Endothelial cell of umbilical vein (primary cell): Measurements from ENCODE around the gene HDAC8.

Experiments
- EZH2 ChIP-seq: IDR thresholded peaks from 2 replicates; pipeline ENCODE4 v1.6.1; 2012; ENCODE audit warnings: borderline replicate concordance, low read depth, mild to moderate bottlenecking, moderate library complexity, low read length, inconsistent platforms; ENCODE audit not compliant: severe bottlenecking
- POLR2A ChIP-seq: IDR thresholded peaks from 2 replicates; pipeline ENCODE4 v1.6.1; 2012; ENCODE audit warnings: low read depth, mild to moderate bottlenecking, control low read depth, low read length
- POLR2AphosphoS5 ChIP-seq: IDR thresholded peaks from 2 replicates; pipeline ENCODE4 v1.6.1; 2012; ENCODE audit warnings: low read depth, mild to moderate bottlenecking, control low read depth, low read length, moderate library complexity; ENCODE audit not compliant: insufficient read depth

DNA sequence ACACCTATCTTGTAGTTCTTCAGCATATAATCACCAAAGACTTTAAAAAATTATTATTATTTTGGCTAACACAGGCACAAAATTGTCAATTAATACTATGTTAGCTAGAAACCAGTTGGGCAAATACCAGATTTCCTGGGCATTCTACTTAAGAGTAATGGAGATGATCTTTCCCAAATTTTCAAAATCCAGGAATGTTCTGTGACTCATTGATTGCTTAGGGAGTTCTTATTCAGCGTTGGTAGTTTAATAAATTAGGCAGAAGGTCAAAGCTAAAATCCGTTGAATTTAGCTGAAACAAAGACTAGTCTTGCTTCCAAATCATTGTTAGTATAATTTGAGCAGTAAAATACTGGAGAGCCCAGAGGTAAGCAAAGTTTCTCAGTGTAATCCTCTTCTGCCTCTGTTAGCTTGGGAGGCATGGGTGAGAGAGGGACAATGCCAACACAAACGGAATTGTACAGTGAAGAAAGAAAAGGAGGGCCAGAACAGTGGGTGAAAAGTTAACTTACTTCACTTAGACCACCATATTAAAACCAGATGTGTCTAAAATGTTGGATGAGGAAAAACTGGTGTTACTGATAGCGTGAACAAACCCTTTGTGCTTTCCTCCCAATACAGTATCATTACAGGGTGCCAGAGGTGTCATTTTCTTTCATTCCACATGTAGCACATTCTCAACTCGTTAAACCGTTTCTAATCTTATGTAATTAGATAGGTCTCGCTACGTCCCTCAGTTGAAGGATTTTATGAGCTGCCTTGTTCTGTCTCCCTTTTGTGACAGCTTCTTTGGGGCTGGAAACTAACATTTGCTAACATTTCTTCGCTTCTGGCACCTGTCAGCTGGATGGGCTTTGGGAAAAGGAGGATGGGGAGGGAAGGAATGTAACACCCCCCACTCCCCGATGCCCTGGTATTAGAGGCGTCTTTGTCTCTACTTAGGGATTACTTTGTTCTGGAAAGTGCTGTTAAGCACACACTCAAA is 179.5 kb downstream of the HDAC8 start:
- TF ChIP-seq POLR2AphosphoS5 (no peak), POLR2A (no peak), EZH2 (no peak)
